Keratinocyte (primary cell): Measurements from ENCODE around the gene UNC13A. TPM values are rescaled to one million over a fixed set of nuclear protein-coding genes. Genes with fewer than 3 reads are reported as not detected.

Source experiments
- DNase-seq: peaks from one replicate; pipeline ENCODE4 v3.0.0-alpha.2; 2011; ENCODE audit warnings: low read depth, missing footprints, low spot score
- FAIRE-seq: peaks from 2 replicates; lab custom pipeline; 2011; peaks lifted over from hg19 to GRCh38; lab: Jason Lieb, UNC
- H2AFZ ChIP-seq: 2 replicates; pipeline ENCODE4 v1.6.0; 2012; ENCODE audit warnings: low read length, control low read depth, inconsistent platforms; ENCODE audit not compliant: control insufficient read depth
- H3K27ac ChIP-seq: 2 replicates; pipeline ENCODE4 v1.5.1; 2011; ENCODE audit warnings: low read length; ENCODE audit not compliant: control insufficient read depth, insufficient read depth
- H3K27me3 ChIP-seq: 3 replicates; pipeline ENCODE4 v1.6.0; 2011; ENCODE audit warnings: low read length; ENCODE audit not compliant: control insufficient read depth, insufficient read depth; ENCODE audit errors: extremely low read depth
- H3K36me3 ChIP-seq, 2 experiments: 2 replicates in 1 of 2; 3 replicates in 1 of 2; pipeline ENCODE4 v1.5.1; 2011; ENCODE audit warnings: low read length in 2 of 2, mild to moderate bottlenecking in 1 of 2; ENCODE audit not compliant: control insufficient read depth in 2 of 2, insufficient read depth in 2 of 2; ENCODE audit errors: extremely low read depth in 1 of 2
- H3K4me1 ChIP-seq: 3 replicates; pipeline ENCODE4 v1.5.1; 2011; ENCODE audit warnings: low read length; ENCODE audit not compliant: control insufficient read depth, insufficient read depth; ENCODE audit errors: extremely low read depth
- H3K4me2 ChIP-seq: 3 replicates; pipeline ENCODE4 v1.6.0; 2011; ENCODE audit warnings: low read depth, low read length; ENCODE audit not compliant: control insufficient read depth, insufficient read depth; ENCODE audit errors: extremely low read depth
- H3K4me3 ChIP-seq, 3 experiments: fragments of 200-600 bp in 1 of 3; sonication (generic) in 1 of 3; 2 replicates in 2 of 3; 3 replicates in 1 of 3; pipeline ENCODE4 v1.5.1; 2011 to 2016; ENCODE audit warnings: low read length in 3 of 3, mild to moderate bottlenecking in 3 of 3, control low read depth in 2 of 3, inconsistent platforms in 1 of 3, low read depth in 1 of 3, mixed read lengths in 1 of 3, mixed run types in 1 of 3, moderate library complexity in 1 of 3; ENCODE audit not compliant: control insufficient read depth in 2 of 3, insufficient read depth in 2 of 3; ENCODE audit errors: extremely low read depth in 1 of 3
- H3K79me2 ChIP-seq: 2 replicates; pipeline ENCODE4 v1.6.0; 2012; ENCODE audit warnings: low read length; ENCODE audit not compliant: control insufficient read depth, insufficient read depth
- H3K9ac ChIP-seq: 3 replicates; pipeline ENCODE4 v1.6.0; 2011; ENCODE audit warnings: low read length; ENCODE audit not compliant: control insufficient read depth, insufficient read depth; ENCODE audit errors: extremely low read depth
- H3K9me1 ChIP-seq: 3 replicates; pipeline ENCODE4 v1.6.0; 2011; ENCODE audit warnings: low read length; ENCODE audit not compliant: control insufficient read depth, insufficient read depth; ENCODE audit errors: extremely low read depth
- H3K9me3 ChIP-seq: 2 replicates; pipeline ENCODE4 v1.5.1; 2012; ENCODE audit warnings: low read depth, low read length; ENCODE audit not compliant: control insufficient read depth
- H4K20me1 ChIP-seq: 3 replicates; pipeline ENCODE4 v1.6.0; 2011; ENCODE audit warnings: low read length; ENCODE audit not compliant: control insufficient read depth, insufficient read depth; ENCODE audit errors: extremely low read depth
- CTCF ChIP-seq, 3 experiments: IDR thresholded peaks in 1 of 3; conservative IDR thresholded peaks in 1 of 3; optimal IDR thresholded peaks in 1 of 3; 2 replicates in 2 of 3; 3 replicates in 1 of 3; pipeline versions ENCODE3 to v1.5.1; 2011; ENCODE audit warnings: low read length in 3 of 3, mild to moderate bottlenecking in 3 of 3, moderate library complexity in 2 of 3, control low read depth in 1 of 3, inconsistent platforms in 1 of 3; ENCODE audit not compliant: insufficient read depth in 2 of 3; ENCODE audit errors: extremely low read depth in 1 of 3
- EZH2 ChIP-seq: IDR thresholded peaks from one replicate; pipeline ENCODE4 v1.6.1; 2012; ENCODE audit warnings: inconsistent platforms, mild to moderate bottlenecking, low read length, moderate library complexity
- dilution Hi-C: fragments of 300-500 bp; cut with MboI; formaldehyde crosslinking; loops from one replicate; pipeline ENCODE4 v1.7.0; 2020; ENCODE audit warnings: low sequenced_read_pairs; ENCODE audit not compliant: extremely low pct_ligation_motif_present
- polyA plus RNA-seq, 5 experiments: library from polyadenylated mRNA; depleted of rRNA in 3 of 5; stranded (reverse) in 3 of 5; stranded (forward) in 1 of 5; unstranded in 1 of 5; fragments of >200 nt; gene quantifications; 1 replicate in 1 of 5; 2 replicates in 3 of 5; 3 replicates in 1 of 5; pipeline versions ENCODE4 v1.2.1 to v1.2.3, GENCODE V29; 2011 to 2012; ENCODE audit warnings: missing spikeins in 2 of 5, low read depth in 1 of 5, low replicate concordance in 1 of 5

The UNC13A gene
- polyA plus RNA-seq, 1 donor (not counting 4 experiments of a cell fraction or from before 2014, with no cell fraction given) = under 0.01 TPM

- Histone ChIP-seq H3K4me3 (no peak overlapping the region), H3K79me2 (no peaks in the 10 kb centered on the region), H3K4me1 (no peaks in the 10 kb centered on the region), H3K9me3 (no peaks in the 10 kb centered on the region), H3K36me3 (no peaks in the 10 kb centered on the region), H2AFZ (no peak overlapping the region), H3K4me2 (no peak overlapping the region), H4K20me1 (no peaks in the 10 kb centered on the region), H3K27me3 (peaks cover 4% of the 10 kb centered on the region), H3K27ac (no peak overlapping the region), H3K9ac (no peak overlapping the region), H3K9me1 (no peaks in the 10 kb centered on the region)
- no peak for FAIRE-seq
- no peak for DNase-seq
- dilution Hi-C loops = no loop called here
- TF ChIP-seq CTCF (optimal IDR thresholded peaks at IDR 0.05 in 1 of 3, IDR thresholded peaks at IDR 0.05 in 1 of 3, conservative IDR thresholded peaks at IDR 0.05 in 1 of 3; ENCODE audit: extremely low read depth in 1 of 3, insufficient read depth in 2 of 3, low read length in 3 of 3) = no peak
- no peak for TF ChIP-seq EZH2
Measured at GRCh38 chr19:17645339-17645963, 42.7 kb downstream of the UNC13A start.

GRCh38 chr19:17642656-17643055 is 45.5 kb downstream of the UNC13A start:
- no peaks in the 10 kb centered on the region for H3K27me3 ChIP-seq

More at GRCh38 chr19:17642656-17643055, 45.5 kb downstream of the UNC13A start:
- Histone ChIP-seq H3K4me3 (no peak overlapping the region), H3K4me1 (no peaks in the 10 kb centered on the region), H4K20me1 (no peaks in the 10 kb centered on the region), H3K79me2 (no peaks in the 10 kb centered on the region), H3K9me3 (no peaks in the 10 kb centered on the region), H3K9me1 (no peaks in the 10 kb centered on the region), H3K36me3 (no peaks in the 10 kb centered on the region), H3K27ac (no peak overlapping the region), H3K4me2 (no peak overlapping the region), H2AFZ (no peak overlapping the region), H3K9ac (no peak overlapping the region)
- TF ChIP-seq CTCF (optimal IDR thresholded peaks at IDR 0.05 in 1 of 3, IDR thresholded peaks at IDR 0.05 in 1 of 3, conservative IDR thresholded peaks at IDR 0.05 in 1 of 3; ENCODE audit: extremely low read depth in 1 of 3, insufficient read depth in 2 of 3, low read length in 3 of 3) (no peak), EZH2 (no peak)
- dilution Hi-C loops = no loop called here
- no peak for DNase-seq
- FAIRE-seq = no peak
